Measurements from ENCODE around the gene PRDM15.
A peak's percentile ranks its signal among the peaks of the same experiment; 100 is the strongest.

The PRDM15 gene

GRCh38 chr21:41888749-41889376 is 9.7 kb upstream of the PRDM15 start:
- Histone ChIP-seq H3K27ac (ENCODE audit: low read length) (no peak overlapping the region), H3K36me3 (replicated peaks; ENCODE audit: insufficient read depth, low read length) (no peaks in the 10 kb centered on the region), H3K27me3 (replicated peaks; ENCODE audit: insufficient read depth, low read length) (no peaks in the 10 kb centered on the region), H3K79me2 (ENCODE audit: low read length) (no peaks in the 10 kb centered on the region), H3K4me2 (ENCODE audit: low read depth, low read length) (no peak overlapping the region), H2AFZ (ENCODE audit: low read length) (no peak overlapping the region), H3K9ac (ENCODE audit: low read length) (no peak overlapping the region), H3F3A (ENCODE audit: insufficient read depth, low read length) (no peaks in the 10 kb centered on the region), H3K9me3 (replicated peaks; ENCODE audit: insufficient read depth, low read length) (no peaks in the 10 kb centered on the region), H3K4me3 (ENCODE audit: low read length) (no peak overlapping the region), H3K4me1 (ENCODE audit: low read length) (0 out of 2 replicates have a peak, but pooled peaks cover 3% of the 10 kb centered on the region), H4K20me1 (ENCODE audit: insufficient read depth, low read length) (no peaks in the 10 kb centered on the region), H3K9me2 (replicated peaks; ENCODE audit: insufficient read depth, low read length) (no peaks in the 10 kb centered on the region)
- TF ChIP-seq EZH2phosphoT487 (IDR thresholded peaks at IDR 0.05; ENCODE audit: low read length) (no peak), EZH2 (optimal IDR thresholded peaks at IDR 0.05; ENCODE audit: low read depth, low read length) (no peak)
- TF ChIP-seq, protein P1, sequence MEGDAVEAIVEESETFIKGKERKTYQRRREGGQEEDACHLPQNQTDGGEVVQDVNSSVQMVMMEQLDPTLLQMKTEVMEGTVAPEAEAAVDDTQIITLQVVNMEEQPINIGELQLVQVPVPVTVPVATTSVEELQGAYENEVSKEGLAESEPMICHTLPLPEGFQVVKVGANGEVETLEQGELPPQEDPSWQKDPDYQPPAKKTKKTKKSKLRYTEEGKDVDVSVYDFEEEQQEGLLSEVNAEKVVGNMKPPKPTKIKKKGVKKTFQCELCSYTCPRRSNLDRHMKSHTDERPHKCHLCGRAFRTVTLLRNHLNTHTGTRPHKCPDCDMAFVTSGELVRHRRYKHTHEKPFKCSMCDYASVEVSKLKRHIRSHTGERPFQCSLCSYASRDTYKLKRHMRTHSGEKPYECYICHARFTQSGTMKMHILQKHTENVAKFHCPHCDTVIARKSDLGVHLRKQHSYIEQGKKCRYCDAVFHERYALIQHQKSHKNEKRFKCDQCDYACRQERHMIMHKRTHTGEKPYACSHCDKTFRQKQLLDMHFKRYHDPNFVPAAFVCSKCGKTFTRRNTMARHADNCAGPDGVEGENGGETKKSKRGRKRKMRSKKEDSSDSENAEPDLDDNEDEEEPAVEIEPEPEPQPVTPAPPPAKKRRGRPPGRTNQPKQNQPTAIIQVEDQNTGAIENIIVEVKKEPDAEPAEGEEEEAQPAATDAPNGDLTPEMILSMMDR (IDR thresholded peaks at IDR 0.05; ENCODE audit: low read length) = no peak
- DNase-seq = no peak

- Histone ChIP-seq H3K36me3 (replicated peaks; ENCODE audit: insufficient read depth, low read length) (no peaks in the 10 kb centered on the region), H2AFZ (ENCODE audit: low read length) (no peak overlapping the region), H3K9ac (ENCODE audit: low read length) (no peak overlapping the region), H3K4me2 (ENCODE audit: low read depth, low read length) (no peak overlapping the region), H3K79me2 (ENCODE audit: low read length) (no peaks in the 10 kb centered on the region), H3K4me3 (ENCODE audit: low read length) (no peak overlapping the region), H4K20me1 (ENCODE audit: insufficient read depth, low read length) (no peaks in the 10 kb centered on the region), H3K27ac (ENCODE audit: low read length) (no peak overlapping the region), H3K4me1 (ENCODE audit: low read length) (0 out of 2 replicates have a peak, but pooled peaks cover 3% of the 10 kb centered on the region), H3K9me3 (replicated peaks; ENCODE audit: insufficient read depth, low read length) (no peaks in the 10 kb centered on the region), H3K9me2 (replicated peaks; ENCODE audit: insufficient read depth, low read length) (no peaks in the 10 kb centered on the region), H3K27me3 (replicated peaks; ENCODE audit: insufficient read depth, low read length) (no peaks in the 10 kb centered on the region), H3F3A (ENCODE audit: insufficient read depth, low read length) (no peaks in the 10 kb centered on the region)
- no peak for DNase-seq
- TF ChIP-seq EZH2 (optimal IDR thresholded peaks at IDR 0.05; ENCODE audit: low read depth, low read length) (no peak), EZH2phosphoT487 (IDR thresholded peaks at IDR 0.05; ENCODE audit: low read length) (no peak)
- TF ChIP-seq, protein P1 (IDR thresholded peaks at IDR 0.05; ENCODE audit: low read length) = no peak
Observed at GRCh38 chr21:41887667-41888066, 8.5 kb upstream of the PRDM15 start.

DNA sequence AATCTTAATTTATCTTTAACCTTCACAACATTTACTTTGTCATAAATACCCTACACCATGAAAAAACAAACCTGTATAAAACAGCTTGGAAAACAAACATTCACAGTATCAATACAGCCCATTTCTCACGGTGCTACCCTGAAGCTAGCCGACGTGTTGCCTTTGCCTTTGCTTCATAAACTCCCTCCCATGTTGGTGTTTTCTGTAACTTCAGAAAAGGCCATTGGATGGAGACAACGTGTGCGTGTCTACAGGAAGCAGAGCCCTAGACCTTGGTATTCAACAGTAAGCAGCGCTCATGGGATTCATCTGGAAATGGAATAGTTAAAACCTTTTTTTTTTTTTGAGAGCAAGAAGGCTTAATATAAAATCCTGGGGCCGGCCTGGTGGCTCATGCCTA is 7.2 kb upstream of the PRDM15 start:
- TF ChIP-seq, protein P1 (IDR thresholded peaks at IDR 0.05; ENCODE audit: low read length) = no peak
- no peak for TF ChIP-seq EZH2phosphoT487 (IDR thresholded peaks at IDR 0.05; ENCODE audit: low read length)
- TF ChIP-seq EZH2 (optimal IDR thresholded peaks at IDR 0.05; ENCODE audit: low read depth, low read length) = no peak
- H4K20me1 ChIP-seq (ENCODE audit: insufficient read depth, low read length) = no peaks in the 10 kb centered on the region

More for the DNA sequence above, 7.2 kb upstream of the PRDM15 start:
- 0 out of 2 replicates have a peak, but pooled peaks cover 3% of the 10 kb centered on the region for H3K4me1 ChIP-seq (ENCODE audit: low read length)
- H3K27me3 ChIP-seq (replicated peaks; ENCODE audit: insufficient read depth, low read length) = no peaks in the 10 kb centered on the region
- H3K9me3 ChIP-seq (replicated peaks; ENCODE audit: insufficient read depth, low read length) = no peaks in the 10 kb centered on the region
- no peaks in the 10 kb centered on the region for H3K79me2 ChIP-seq (ENCODE audit: low read length)
- no peak overlapping the region for H3K4me3 ChIP-seq (ENCODE audit: low read length)
- no peak for DNase-seq
- no peaks in the 10 kb centered on the region for H3K36me3 ChIP-seq (replicated peaks; ENCODE audit: insufficient read depth, low read length)
- H3K9me2 ChIP-seq (replicated peaks; ENCODE audit: insufficient read depth, low read length) = no peaks in the 10 kb centered on the region
- H3K9ac ChIP-seq (ENCODE audit: low read length) = no peak overlapping the region
- no peaks in the 10 kb centered on the region for H3F3A ChIP-seq (ENCODE audit: insufficient read depth, low read length)
- H2AFZ ChIP-seq (ENCODE audit: low read length) = no peak overlapping the region
- H3K4me2 ChIP-seq (ENCODE audit: low read depth, low read length) = peak overlapping the region; percentile 23
- peak overlapping the region; percentile 51; the same call in 1 of the 2 replicates for H3K27ac ChIP-seq (ENCODE audit: low read length)
